Breast epithelium (tissue), 4 donors: Measurements from ENCODE around the gene ETFDH. TPM values are rescaled to one million over a fixed set of nuclear protein-coding genes. Genes with fewer than 3 reads are reported as not detected.
"Not testable (repeated sequence)": the region's sequence is repeated elsewhere in the genome, so short reads cannot be mapped to it uniquely, and the experiment has no call there.

Experiments
- DNase-seq, 2 donors: peaks; one replicate each; pipeline ENCODE4 v3.0.0-alpha.2; 2019; ENCODE audit warnings: low spot score in 2 of 2
- H3K27ac ChIP-seq, 2 donors: fragments of 200-600 bp; sonication (generic) in 1 of 2; one replicate each; pipeline ENCODE4 v1.5.1; 2016 to 2019; ENCODE audit warnings: mild to moderate bottlenecking in 1 of 2
- H3K27me3 ChIP-seq, 2 donors: fragments of 200-600 bp; sonication (generic) in 1 of 2; one replicate each; pipeline versions ENCODE4 v1.5.1 to v1.6.0; 2017 to 2019; ENCODE audit warnings: control low read depth in 1 of 2, mild to moderate bottlenecking in 1 of 2
- H3K36me3 ChIP-seq: fragments of 200-600 bp; one replicate; pipeline ENCODE4 v1.5.1; 2019
- H3K4me1 ChIP-seq, 2 donors: fragments of 200-600 bp; sonication (generic); one replicate each; pipeline ENCODE4 v1.5.1; 2016 to 2019; ENCODE audit warnings: control low read depth in 1 of 2
- H3K4me3 ChIP-seq, 3 donors: fragments of 200-600 bp; sonication (generic); 1 replicate in 2 of 3; 2 replicates in 1 of 3; pipeline ENCODE4 v1.5.1; 2016 to 2019; ENCODE audit warnings: mild to moderate bottlenecking in 3 of 3, moderate library complexity in 2 of 3
- H3K9me3 ChIP-seq, 2 donors: fragments of 200-600 bp; sonication (generic) in 1 of 2; one replicate each; pipeline ENCODE4 v1.5.1; 2016 to 2019; ENCODE audit warnings: control low read depth in 1 of 2
- POLR2A ChIP-seq: fragments of 450-650 bp; IDR thresholded peaks from one replicate; pipeline ENCODE4 v1.6.1; 2016; ENCODE audit warnings: antibody characterized with exemption, mild to moderate bottlenecking, moderate library complexity
- POLR2AphosphoS5 ChIP-seq, 3 donors: sonication (generic); formaldehyde crosslinking; IDR thresholded peaks; one replicate each; pipeline ENCODE4 v1.6.1; 2017; ENCODE audit warnings: antibody characterized with exemption in 3 of 3
- intact Hi-C: fragments of 100-400 bp; cut with DNase I; formaldehyde crosslinking; loops from one replicate; pipeline ENCODE4 v1.15.1; 2023; ENCODE audit warnings: low total_unique reads
- total RNA-seq, 3 donors: library from RNA; depleted of rRNA; stranded (reverse); fragments of >200 nt; gene quantifications; one replicate each; pipeline ENCODE4 v1.1.0, GENCODE V29; 2016
- TF ChIP-seq, protein P1 (sequence below), 3 donors: fragments of 450-650 bp; IDR thresholded peaks; one replicate each; pipeline ENCODE4 v1.5.1; 2016 to 2017; ENCODE audit warnings: antibody characterized with exemption in 3 of 3, mild to moderate bottlenecking in 3 of 3, moderate library complexity in 3 of 3

The ETFDH gene
- total RNA-seq, 3 donors from 2014 or later: 36.2 to 40.6 (median 39.7) TPM

DNA sequence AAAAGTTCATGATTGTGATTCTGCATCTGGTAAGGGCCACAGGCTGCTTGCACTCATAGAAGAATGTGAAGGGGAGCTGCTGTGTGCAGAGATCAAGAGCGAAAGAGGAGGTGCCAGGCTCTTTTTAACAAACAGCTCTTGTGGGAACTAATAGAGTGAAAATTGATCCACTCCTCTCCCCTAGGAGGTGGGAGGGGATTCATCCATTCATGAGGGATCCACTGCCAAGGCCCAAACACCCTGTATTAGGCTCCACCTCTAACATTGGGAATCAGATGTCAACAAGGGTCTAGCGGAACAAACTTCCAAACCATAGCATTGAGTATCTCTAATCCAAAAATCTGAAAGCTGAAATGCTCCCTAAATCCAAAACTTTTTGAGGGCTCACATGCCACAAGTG is 67.5 kb downstream of the ETFDH start:
- Histone ChIP-seq H3K36me3 (no peaks in the 10 kb centered on the region), H3K4me3 (no peak overlapping the region), H3K27ac (no peak overlapping the region), H3K9me3 (no peaks in the 10 kb centered on the region), H3K4me1 (no peaks in the 10 kb centered on the region), H3K27me3 (no peaks in the 10 kb centered on the region)
- intact Hi-C loops: no loop called here
- no peak for TF ChIP-seq POLR2AphosphoS5 (IDR thresholded peaks at IDR 0.05)
- TF ChIP-seq, protein P1, sequence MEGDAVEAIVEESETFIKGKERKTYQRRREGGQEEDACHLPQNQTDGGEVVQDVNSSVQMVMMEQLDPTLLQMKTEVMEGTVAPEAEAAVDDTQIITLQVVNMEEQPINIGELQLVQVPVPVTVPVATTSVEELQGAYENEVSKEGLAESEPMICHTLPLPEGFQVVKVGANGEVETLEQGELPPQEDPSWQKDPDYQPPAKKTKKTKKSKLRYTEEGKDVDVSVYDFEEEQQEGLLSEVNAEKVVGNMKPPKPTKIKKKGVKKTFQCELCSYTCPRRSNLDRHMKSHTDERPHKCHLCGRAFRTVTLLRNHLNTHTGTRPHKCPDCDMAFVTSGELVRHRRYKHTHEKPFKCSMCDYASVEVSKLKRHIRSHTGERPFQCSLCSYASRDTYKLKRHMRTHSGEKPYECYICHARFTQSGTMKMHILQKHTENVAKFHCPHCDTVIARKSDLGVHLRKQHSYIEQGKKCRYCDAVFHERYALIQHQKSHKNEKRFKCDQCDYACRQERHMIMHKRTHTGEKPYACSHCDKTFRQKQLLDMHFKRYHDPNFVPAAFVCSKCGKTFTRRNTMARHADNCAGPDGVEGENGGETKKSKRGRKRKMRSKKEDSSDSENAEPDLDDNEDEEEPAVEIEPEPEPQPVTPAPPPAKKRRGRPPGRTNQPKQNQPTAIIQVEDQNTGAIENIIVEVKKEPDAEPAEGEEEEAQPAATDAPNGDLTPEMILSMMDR (IDR thresholded peaks at IDR 0.05): no peak
- no peak for TF ChIP-seq POLR2A
- no peak for DNase-seq

DNA sequence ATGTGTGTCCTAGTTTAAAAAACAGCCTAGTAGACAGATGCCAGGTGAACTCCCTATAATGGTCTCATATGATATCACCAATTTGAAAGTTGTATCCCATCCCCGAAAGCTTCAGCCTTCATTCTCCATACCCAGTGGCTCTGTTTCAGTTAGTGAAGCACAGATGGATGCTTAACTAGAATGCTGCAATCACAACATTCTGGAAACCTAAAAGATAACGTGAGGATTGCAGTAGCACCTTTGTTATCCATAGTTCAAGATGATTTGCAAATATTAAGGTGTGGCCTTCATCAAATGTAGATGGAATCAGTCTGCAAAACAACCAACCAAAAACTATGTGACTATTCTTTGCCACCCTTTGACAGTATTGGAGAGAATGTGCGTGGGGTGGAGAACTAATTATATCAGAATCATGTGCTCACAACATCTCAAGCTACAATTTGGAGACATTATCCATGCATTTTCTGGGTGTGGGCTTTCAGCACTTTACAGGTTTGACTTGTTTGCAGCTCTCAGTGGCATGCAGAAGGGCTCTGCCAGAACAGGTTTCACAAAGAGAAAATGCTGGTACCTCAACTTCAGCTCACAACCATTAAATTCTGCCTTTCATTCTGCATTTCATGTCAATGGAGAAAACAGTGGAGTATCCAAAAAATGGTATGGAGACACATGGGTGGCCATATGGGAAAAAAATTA is 69.4 kb downstream of the ETFDH start:
- no peak overlapping the region for H3K4me3 ChIP-seq
- no peak for DNase-seq
- intact Hi-C loops: no loop called here
- H3K4me1 ChIP-seq: no peaks in the 10 kb centered on the region
- H3K9me3 ChIP-seq: no peaks in the 10 kb centered on the region
- H3K27me3 ChIP-seq: no peaks in the 10 kb centered on the region
- no peaks in the 10 kb centered on the region for H3K36me3 ChIP-seq
- H3K27ac ChIP-seq: no peak overlapping the region
- no peak for TF ChIP-seq POLR2A
- TF ChIP-seq POLR2AphosphoS5 (IDR thresholded peaks at IDR 0.05): no peak
- TF ChIP-seq, protein P1 (IDR thresholded peaks at IDR 0.05): no peak

DNA sequence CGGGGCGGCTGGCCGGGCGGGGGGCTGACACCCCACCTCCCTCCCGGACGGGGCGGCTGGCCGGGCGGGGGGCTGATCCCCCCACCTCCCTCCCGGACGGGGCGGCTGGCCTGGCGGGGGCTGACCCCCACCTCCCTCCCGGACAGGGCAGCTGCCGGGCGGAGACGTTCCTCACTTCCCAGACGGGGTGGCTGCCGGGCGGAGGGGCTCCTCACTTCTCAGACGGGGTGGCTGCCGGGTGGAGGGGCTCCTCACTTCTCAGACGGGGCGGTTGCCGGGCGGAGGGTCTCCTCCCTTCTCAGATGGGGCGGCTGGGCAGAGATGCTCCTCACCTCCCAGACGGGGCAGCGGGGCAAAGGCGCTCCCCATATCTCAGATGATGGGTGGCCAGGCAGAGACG is 74.4 kb downstream of the ETFDH start:
- DNase-seq, intact Hi-C loops, H3K9me3 ChIP-seq, H3K4me3 ChIP-seq, H3K4me1 ChIP-seq, H3K27me3 ChIP-seq, H3K36me3 ChIP-seq, H3K27ac ChIP-seq: not testable (repeated sequence)

DNA sequence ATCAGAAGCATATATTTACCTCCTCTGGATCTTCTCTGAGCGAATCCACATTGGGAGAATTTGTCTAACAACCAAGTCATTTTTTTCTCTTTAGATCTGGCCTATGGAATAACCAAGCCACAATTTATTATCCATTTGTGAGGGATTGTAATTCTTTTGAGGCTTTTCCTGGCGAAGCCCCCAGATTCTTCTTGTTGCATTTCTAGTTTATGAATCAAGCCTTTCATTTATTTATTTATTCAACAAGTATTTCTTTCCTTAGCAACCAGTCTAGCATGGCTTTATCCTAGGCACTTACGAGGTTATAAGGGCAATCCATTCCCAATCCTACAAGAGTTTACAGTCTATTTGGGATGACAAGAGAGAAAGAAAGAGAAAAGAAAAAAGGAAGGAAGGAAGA is 78.3 kb downstream of the ETFDH start:
- H3K36me3 ChIP-seq: no peaks in the 10 kb centered on the region
- H3K4me1 ChIP-seq: no peaks in the 10 kb centered on the region
- no peak overlapping the region for H3K4me3 ChIP-seq
- no peaks in the 10 kb centered on the region for H3K9me3 ChIP-seq
- no peaks in the 10 kb centered on the region for H3K27me3 ChIP-seq
- no peak for DNase-seq
- intact Hi-C loops: no loop called here
- TF ChIP-seq POLR2AphosphoS5 (IDR thresholded peaks at IDR 0.05): no peak
- TF ChIP-seq POLR2A: no peak
- no peak overlapping the region for H3K27ac ChIP-seq

DNA sequence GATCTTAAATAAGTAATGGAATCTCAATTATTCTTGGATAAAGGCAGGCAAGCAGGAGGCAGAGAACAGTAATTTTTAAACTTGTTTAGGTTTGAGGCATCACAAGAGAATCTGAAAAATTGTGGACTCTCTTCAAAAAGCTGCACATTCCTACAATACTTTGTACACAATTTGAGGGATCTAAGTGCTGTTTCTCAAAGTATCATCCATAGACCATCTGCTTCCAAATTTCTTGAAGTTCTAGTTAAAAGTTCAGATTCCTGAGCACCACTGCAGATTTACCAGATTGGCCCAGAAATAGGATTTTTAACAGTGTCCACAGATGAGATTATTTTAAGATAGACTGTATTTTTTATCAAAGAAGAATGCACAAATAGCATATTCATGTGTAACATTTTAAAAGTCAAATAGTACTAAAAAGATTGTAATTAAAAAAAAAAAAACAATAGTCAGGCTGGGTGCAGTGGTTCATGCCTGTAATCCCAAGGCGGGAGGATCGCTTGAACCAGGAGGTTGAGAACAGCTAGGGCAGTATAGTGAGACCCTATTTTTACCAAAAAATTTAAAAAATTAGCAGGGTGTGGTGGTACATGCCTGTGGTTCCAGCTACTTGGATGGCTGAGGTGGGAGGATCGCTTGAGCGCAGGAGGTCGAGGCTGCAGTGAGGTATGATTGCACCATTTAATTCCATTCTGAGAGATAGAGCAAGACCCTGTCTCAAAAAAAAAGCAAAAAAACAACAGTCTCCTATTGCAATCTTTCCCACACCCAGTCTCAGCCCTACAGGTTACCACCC is 82.5 kb downstream of the ETFDH start:
- intact Hi-C loops: no loop called here
- Histone ChIP-seq H3K4me3 (no peak overlapping the region), H3K4me1 (no peaks in the 10 kb centered on the region), H3K27ac (no peak overlapping the region), H3K27me3 (no peaks in the 10 kb centered on the region), H3K36me3 (no peaks in the 10 kb centered on the region), H3K9me3 (no peaks in the 10 kb centered on the region)
- no peak for DNase-seq
- no peak for TF ChIP-seq POLR2A
- TF ChIP-seq, protein P1 (IDR thresholded peaks at IDR 0.05): no peak
- TF ChIP-seq POLR2AphosphoS5 (IDR thresholded peaks at IDR 0.05): no peak

DNA sequence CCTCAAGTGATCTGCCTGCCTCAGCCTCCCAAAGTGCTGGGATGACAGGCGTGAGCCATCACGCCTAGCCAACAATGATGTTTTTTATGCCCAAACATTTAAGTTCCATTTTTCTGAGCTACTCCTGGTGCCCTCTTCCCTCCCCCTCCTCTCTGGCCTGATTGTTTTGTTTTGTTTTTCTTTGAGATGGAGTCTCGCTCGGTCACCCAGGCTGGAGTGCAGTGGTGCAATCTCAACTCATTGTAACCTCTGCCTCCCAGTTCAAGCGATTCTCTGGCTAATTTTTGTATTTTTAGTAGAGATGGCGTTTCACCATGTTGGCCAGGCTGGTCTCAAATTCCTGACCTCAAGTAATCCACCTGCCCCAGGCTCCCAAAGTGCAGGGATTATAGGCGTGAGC is 83.7 kb downstream of the ETFDH start:
- H3K27ac ChIP-seq, DNase-seq, H3K4me3 ChIP-seq, H3K4me1 ChIP-seq, H3K36me3 ChIP-seq, intact Hi-C loops, H3K9me3 ChIP-seq, H3K27me3 ChIP-seq: not testable (repeated sequence)
